Measurements from ENCODE around the gene MT1B. TPM values are rescaled to one million over a fixed set of nuclear protein-coding genes. Genes with fewer than 3 reads are reported as not detected.

MT1B gene
- total and polyA plus RNA-seq, 2 of the 13 experiments (the other 11 are each of a cell fraction or from before 2014, with no cell fraction given) = 0.89 TPM; not detected in 1

- no peak for TF ChIP-seq GLMP (CRISPR knock-in tag; IDR thresholded peaks at IDR 0.05; ENCODE audit: borderline replicate concordance)
- no peak for TF ChIP-seq JARID2 (CRISPR knock-in tag; IDR thresholded peaks at IDR 0.05; ENCODE audit: insufficient replicate concordance)
- no peak for TF ChIP-seq REPIN1 (CRISPR knock-in tag; IDR thresholded peaks at IDR 0.05; ENCODE audit: borderline replicate concordance, low read depth)
- TF ChIP-seq ARNTL (CRISPR knock-in tag; IDR thresholded peaks at IDR 0.05) = 0 out of 2 replicates have a peak, but pooled peaks have one; percentile 62
- no peak for TF ChIP-seq ZSCAN20 (CRISPR knock-in tag; IDR thresholded peaks at IDR 0.05; ENCODE audit: borderline replicate concordance)
- no peak for TF ChIP-seq HNRNPUL1 (IDR thresholded peaks at IDR 0.05; ENCODE audit: low read depth, low read length)
- no peak for TF ChIP-seq ZBTB21 (CRISPR knock-in tag; IDR thresholded peaks at IDR 0.05)
- TF ChIP-seq, protein P1, sequence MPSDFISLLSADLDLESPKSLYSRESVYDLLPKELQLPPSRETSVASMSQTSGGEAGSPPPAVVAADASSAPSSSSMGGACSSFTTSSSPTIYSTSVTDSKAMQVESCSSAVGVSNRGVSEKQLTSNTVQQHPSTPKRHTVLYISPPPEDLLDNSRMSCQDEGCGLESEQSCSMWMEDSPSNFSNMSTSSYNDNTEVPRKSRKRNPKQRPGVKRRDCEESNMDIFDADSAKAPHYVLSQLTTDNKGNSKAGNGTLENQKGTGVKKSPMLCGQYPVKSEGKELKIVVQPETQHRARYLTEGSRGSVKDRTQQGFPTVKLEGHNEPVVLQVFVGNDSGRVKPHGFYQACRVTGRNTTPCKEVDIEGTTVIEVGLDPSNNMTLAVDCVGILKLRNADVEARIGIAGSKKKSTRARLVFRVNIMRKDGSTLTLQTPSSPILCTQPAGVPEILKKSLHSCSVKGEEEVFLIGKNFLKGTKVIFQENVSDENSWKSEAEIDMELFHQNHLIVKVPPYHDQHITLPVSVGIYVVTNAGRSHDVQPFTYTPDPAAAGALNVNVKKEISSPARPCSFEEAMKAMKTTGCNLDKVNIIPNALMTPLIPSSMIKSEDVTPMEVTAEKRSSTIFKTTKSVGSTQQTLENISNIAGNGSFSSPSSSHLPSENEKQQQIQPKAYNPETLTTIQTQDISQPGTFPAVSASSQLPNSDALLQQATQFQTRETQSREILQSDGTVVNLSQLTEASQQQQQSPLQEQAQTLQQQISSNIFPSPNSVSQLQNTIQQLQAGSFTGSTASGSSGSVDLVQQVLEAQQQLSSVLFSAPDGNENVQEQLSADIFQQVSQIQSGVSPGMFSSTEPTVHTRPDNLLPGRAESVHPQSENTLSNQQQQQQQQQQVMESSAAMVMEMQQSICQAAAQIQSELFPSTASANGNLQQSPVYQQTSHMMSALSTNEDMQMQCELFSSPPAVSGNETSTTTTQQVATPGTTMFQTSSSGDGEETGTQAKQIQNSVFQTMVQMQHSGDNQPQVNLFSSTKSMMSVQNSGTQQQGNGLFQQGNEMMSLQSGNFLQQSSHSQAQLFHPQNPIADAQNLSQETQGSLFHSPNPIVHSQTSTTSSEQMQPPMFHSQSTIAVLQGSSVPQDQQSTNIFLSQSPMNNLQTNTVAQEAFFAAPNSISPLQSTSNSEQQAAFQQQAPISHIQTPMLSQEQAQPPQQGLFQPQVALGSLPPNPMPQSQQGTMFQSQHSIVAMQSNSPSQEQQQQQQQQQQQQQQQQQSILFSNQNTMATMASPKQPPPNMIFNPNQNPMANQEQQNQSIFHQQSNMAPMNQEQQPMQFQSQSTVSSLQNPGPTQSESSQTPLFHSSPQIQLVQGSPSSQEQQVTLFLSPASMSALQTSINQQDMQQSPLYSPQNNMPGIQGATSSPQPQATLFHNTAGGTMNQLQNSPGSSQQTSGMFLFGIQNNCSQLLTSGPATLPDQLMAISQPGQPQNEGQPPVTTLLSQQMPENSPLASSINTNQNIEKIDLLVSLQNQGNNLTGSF (CRISPR knock-in tag; IDR thresholded peaks at IDR 0.05) = no peak
- TF ChIP-seq IKZF5 (CRISPR knock-in tag; IDR thresholded peaks at IDR 0.05) = peak; percentile 43; the same call in 1 of the 2 replicates
- TF ChIP-seq IKZF4 (CRISPR knock-in tag; IDR thresholded peaks at IDR 0.05; ENCODE audit: borderline replicate concordance, low read depth, not compliant biosample characterization) = no peak
- no peak for TF ChIP-seq ZNF598 (CRISPR knock-in tag; IDR thresholded peaks at IDR 0.05; ENCODE audit: borderline replicate concordance)
- TF ChIP-seq ZNF432 (CRISPR knock-in tag; IDR thresholded peaks at IDR 0.05; ENCODE audit: borderline replicate concordance) = no peak
- TF ChIP-seq MBNL3 (CRISPR knock-in tag; conservative IDR thresholded peaks at IDR 0.05) = no peak
- no peak for TF ChIP-seq SRSF9 (IDR thresholded peaks at IDR 0.05; ENCODE audit: borderline replicate concordance, insufficient read depth, low read depth, low read length, poor library complexity, severe bottlenecking)
- TF ChIP-seq, protein P2, sequence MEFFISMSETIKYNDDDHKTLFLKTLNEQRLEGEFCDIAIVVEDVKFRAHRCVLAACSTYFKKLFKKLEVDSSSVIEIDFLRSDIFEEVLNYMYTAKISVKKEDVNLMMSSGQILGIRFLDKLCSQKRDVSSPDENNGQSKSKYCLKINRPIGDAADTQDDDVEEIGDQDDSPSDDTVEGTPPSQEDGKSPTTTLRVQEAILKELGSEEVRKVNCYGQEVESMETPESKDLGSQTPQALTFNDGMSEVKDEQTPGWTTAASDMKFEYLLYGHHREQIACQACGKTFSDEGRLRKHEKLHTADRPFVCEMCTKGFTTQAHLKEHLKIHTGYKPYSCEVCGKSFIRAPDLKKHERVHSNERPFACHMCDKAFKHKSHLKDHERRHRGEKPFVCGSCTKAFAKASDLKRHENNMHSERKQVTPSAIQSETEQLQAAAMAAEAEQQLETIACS (CRISPR knock-in tag; IDR thresholded peaks at IDR 0.05) = no peak
- TF ChIP-seq SOX5 (CRISPR knock-in tag; IDR thresholded peaks at IDR 0.05; ENCODE audit: borderline replicate concordance) = no peak
- TF ChIP-seq MAZ (IDR thresholded peaks at IDR 0.05; ENCODE audit: borderline replicate concordance, low read depth, low read length) = no peak
- peak; percentile 41; the same call in 1 of the 2 replicates for TF ChIP-seq MAZ (CRISPR knock-in tag; IDR thresholded peaks at IDR 0.05; ENCODE audit: low read depth)
- no peak for TF ChIP-seq SP1 (IDR thresholded peaks at IDR 0.05)
- no peak for TF ChIP-seq SP1 (CRISPR knock-in tag; IDR thresholded peaks at IDR 0.05)
- no peak for TF ChIP-seq TOPORS (CRISPR knock-in tag; IDR thresholded peaks at IDR 0.05)
Measured at GRCh38 chr16:56647641-56648431, 3.9 kb upstream of the MT1B start (continued).
